Head of caudate nucleus (tissue), 42 donors: ENCODE data around the gene RPS21.

Experiments
- DNase-seq, 42 donors: peaks; one replicate each; pipeline versions ENCODE4 v3.0.0 to v3.0.0-alpha.2; 2020 to 2021; ENCODE audit warnings: mixed read lengths in 7 of 42
- intact Hi-C: fragments of 100-400 bp; cut with DNase I; formaldehyde crosslinking; loops from one replicate; pipeline ENCODE4 v1.15.0; 2022

Gene RPS21

DNA sequence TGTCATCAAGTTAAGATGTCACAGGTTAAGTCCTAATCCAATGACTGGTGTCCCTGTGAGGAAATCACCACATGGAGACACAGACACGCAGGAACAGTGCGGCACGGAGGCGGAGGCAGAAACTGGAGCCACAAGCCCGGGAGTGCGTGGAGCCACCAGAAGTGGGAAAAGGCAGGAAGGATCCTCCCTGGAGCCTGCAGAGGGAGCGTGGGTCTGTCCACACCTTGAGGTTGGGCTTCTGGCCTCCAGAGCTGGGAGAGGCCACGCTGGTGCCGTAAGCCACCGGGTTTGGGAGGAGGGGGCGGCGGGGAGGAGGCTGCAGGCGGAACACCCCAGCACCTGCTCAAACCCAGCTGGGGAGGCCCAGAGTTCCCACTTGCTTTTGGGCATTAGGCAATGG lies 16.4 kb downstream of the RPS21 start:
- intact Hi-C loops, result no loop called here

DNA sequence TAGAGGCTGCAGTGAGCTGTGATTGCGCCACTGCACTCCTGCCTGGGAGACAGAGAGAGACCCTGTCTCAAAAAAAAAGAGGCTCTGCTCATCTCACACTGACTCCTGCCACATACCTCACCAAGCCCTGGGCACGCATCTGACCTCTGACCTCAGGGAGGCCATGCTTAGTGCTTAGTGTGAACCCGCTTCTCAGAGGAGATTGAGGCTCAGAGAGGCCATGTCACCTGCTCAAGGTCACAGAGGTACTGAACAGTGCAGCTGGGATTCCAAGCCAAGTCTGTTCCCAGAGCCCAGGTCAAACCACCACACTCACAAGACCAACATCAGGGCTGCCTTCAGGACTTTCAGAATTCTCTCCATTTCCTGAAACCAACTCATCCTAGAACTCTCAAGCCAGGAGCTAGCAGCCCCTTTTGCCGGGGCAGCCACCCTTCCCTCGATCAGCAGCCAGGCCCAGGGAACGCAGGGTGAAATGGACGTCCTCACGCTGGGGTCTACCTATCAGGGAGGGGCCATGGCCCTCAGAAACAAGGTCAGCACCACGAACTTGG lies 17.3 kb downstream of the RPS21 start:
- intact Hi-C loops, result no loop called here

More for the DNA sequence above, 16.4 kb downstream of the RPS21 start:
- DNase-seq, result no peak

DNA sequence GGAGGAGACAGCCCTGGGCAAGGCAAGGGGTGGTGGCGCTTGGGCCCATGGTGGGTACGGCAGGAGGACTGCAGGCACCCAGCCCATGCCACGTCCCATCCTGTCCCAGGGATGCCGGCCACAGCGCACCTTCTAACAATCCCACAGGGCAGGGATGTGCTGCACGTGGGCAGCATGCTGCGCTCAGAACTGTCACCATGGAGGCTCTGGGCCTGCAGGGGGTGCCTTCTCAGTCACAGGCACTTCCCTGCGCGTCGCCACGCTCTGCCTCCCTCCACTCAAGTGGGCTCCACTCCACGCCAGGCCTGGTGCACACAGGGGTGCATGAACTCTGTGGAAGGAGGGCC lies 17.8 kb downstream of the RPS21 start:
- intact Hi-C loops, result no loop called here
- DNase-seq, result no peak

More for the DNA sequence above, 17.3 kb downstream of the RPS21 start:
- no peak for DNase-seq

DNA sequence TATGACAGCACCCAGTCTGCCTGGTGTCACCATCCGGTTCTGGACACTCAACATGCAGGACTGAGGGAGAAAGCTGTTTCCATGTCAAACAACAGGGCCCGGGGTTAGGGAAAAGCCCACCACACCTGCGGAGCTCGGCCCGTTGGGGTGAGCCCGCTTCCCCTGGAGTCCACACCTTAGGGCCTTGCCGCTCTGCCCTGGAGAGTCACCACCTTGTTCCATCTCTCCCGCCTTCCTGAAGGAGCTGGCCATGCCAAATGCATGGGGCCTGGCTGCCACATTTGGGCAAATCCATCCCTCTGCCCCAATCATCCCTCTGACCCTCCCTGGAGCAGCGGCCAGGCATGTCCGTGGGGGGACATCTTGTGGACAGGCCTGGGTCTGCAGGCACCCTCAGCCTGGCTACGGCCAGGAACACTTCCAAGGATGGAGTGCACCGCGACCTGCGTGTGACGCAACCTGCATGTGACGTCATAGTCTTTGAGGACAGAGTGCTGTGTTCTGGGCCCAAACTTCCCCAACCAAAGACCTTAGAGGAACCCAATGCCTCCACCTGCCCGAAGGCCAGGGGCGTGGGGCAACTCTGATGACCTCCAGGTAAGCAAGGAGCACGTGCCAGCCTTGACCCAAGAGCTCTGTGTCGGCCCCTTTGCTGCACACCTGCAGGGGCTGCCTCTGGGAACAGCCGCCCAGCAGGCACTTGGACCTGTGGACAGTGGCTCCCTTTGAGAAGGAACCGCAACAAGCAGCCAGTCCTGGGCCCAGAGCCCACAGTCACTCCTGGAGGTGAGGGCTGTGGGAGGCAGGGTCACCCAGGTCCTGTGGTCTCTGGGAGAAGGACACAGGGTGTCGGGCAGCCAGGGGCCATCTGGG lies 18.4 kb downstream of the RPS21 start:
- peak in 29 of 42 donors; percentile 11 to 65 (median 41) for DNase-seq
- intact Hi-C loops, result no loop called here

DNA sequence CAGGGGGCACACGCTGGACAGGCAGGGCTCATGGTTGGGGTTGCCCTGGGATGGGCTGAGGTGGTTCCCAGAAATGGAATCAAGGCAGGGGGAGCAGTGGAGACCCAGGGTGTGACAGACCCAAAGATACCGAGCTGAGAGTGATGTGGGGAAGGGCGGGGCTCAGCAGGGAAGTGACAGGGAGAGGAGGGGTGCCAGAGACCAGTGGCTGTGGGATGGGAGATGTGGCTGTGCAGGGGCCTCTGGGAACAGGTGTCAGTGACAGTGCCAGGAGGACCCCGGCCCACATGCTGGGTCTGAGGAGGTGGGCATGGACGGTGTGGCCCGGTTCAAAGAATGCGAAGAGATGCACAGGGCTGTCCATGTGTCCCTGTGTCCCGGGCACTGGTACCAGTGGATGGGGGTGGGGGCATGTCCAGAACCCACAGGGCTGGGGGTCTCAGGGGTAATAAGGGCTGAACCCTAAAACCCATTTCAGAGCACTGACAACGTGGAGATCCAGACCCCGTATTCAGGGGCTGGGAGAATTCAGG lies 19.1 kb downstream of the RPS21 start:
- no peak for DNase-seq
- intact Hi-C loops, result no loop called here

DNA sequence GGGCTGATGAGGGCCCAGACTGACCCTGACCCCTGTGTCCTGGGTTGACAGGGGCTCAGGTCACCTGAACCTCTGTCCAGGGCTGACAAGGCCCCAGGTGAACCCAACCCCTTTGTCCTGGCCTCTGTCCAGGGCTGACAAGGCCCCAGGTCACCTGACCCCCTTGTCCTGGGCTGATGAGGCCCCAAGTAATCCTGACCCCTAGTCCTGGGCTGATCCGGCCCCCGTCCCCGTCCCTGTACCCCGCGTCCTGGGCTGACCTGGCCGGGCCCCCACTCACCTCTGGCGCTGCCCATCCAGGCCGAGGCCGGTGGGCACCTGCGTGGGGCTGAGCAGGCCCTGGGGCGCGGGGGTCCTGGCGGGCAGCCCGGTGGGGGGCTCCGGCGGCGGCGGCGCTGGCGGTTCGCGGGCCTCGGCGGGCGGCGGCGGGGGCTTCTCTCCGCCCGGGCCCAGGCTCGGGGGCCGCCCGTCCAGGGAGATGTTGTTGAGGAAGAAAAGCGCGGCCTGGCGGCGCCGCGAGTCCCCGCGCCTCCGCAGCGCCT lies 19.8 kb downstream of the RPS21 start:
- intact Hi-C loops, result no loop called here
- DNase-seq, result peak in 6 of 42 donors; percentile 12 to 48 (median 22)

DNA sequence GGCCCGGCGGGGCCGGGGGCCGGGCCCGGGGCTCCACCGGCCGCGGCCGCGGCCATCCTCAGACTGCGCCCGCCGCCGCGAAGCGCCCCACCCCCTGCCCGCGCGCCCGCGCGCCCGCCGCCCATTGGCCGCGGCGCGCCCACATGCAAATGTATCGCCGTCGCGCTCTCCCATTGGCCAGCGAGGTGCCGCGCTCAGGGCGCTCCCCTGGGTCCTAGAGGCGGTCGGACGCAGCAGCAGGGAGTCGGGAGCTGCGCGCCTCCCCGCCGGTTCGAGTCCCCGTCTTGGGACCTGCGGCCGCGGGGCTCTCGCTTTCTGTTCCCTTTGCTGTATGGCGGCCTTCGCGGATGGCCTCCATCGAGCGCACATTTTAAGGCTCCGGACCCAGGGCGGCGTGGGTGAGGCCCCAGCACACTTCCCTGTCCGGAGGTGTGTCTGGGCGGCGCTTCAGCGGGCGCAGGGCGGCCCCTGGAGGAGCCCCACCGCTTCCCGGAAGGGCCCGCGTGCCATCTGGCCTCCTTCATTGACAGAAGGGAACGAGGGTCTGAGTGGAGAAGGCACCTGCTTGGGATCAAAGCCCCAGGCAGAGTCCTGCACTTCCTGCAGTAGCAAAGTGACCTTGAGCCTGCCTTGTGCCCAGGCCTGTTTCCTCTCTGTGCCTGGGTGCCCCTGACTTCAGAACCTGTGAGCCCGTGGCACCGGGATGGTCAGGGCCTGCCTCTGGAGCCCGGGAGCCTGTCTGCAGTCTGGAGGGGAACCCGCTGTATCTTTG lies 20.5 kb downstream of the RPS21 start, which contains the start of gene CABLES2:
CABLES2 (minus strand) TSS at position 65 of the 772 bp plus-strand sequence; CDS start at position 56, 9 bp downstream.
- DNase-seq, result peak; percentile 90 to 98 (median 95)
- intact Hi-C loops, result no loop called here

DNA sequence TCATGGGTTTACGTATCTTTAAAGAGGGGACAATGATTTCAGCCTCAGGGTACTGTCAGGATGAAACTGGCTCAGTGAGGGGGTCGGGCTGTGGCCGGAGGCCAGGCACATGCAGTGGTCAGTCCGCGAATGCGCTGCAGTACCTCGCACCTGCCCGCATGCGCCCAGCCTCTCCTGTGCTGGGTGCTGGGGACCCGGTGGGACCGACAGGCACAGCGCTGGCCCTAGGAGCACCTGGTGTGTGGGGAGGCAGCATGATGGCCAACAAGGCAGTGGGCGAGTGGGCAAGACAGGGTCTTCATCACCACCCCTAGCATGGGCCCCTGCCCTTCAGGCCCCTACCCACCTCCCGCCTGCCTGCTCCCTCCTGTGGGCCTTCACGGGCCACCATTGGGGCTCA lies 21.2 kb downstream of the RPS21 start:
- intact Hi-C loops, result no loop called here
- no peak for DNase-seq

DNA sequence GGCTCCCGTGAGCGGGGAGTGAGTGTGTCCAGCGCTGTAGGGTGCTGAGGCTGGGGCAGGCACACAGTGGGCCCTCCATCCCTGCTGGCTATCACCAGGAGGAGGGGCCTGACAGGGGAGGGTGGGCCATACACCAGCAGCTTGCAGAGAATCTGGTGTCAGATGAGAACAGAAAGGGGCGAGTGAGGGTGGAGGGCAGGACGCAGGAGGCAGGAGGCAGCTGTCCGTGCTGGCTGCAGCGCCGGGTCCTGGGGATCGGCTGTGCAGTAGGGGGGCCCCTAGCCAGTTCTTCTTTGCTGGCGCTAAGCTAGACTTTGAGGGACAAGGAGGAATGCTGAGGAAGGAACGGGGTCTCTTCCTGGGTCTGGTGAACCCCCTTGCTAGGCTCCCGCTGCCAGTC lies 21.7 kb downstream of the RPS21 start:
- intact Hi-C loops, result no loop called here
- DNase-seq, result no peak

DNA sequence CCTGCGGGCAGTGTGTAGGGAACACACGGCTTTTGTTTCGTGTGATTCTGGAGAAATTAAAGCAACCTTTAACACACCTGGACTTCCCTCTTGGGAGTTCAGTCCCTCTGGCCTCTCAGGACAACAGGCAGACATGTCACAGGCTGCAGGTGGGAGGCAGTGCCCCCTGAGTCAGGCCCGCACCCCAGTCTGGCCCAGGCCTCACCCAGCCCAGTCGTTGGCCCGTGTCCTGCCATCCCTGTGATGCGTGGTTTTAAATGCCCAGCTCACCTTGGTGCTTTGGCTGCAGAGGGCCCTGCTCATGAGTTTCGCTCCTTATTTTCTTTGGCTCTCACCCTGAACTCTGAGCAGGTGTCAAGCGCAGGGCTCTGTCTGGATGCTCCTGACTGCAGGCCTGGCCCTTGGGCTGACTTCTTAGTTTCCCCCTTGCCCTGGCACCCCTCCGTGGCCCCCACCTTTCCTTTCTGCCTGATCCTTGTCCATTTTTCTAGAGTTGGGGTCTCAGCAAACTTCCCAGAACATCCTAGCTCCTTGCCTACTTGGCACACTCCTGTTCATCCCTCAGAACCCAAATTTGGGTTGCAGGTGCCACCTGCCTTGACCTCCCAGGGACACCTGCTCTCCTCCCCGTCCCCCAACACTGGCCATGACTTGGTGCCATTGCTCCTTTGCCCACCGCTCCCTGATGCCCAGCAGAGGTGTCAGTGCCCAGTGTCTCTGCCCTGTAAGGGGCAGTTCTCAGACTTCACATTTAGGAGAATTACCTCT lies 22.4 kb downstream of the RPS21 start:
- DNase-seq, result no peak
- intact Hi-C loops, result no loop called here

DNA sequence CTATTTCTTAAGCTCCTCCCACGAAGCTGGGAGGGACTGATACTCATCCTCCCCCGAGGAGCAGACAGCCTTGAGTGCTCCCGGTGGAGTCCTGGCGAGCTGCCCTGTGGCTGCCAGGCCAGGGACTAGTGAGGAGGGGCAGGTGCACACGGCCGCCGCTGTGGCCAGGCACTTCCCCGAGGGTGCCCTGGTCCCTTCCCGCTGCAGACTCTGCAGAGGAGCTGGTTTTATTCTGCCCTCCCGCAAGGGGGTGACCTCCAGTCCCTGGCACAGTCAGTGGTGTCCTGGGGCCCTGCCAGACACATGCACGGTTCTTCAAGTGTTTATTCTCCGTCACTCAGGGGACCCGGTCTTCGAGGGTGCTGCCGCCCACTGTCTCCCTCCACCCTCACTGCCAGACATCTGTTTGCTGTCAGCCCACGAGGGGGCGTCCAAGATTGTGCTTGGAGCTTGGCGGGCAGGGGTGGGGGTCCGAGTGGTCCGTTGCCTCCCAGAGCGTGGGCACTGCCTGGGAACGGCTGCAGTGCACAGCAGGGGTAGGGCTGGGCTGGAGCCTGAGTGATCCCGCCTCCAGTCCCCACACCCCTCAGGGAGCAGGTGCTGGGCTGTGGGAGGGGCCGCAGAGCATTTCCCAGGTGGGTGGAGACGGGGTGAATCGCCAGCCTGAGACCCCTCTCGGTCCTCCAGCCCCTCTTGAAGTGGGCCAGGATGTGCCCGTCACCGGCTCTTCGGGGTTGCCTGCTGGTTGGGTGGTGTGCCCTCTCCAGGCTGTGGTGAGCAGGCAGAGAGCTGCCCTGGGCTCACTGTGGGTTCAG lies 23.2 kb downstream of the RPS21 start:
- intact Hi-C loops, result no loop called here
- peak in 28 of 42 donors; percentile 19 to 66 (median 38) for DNase-seq

DNA sequence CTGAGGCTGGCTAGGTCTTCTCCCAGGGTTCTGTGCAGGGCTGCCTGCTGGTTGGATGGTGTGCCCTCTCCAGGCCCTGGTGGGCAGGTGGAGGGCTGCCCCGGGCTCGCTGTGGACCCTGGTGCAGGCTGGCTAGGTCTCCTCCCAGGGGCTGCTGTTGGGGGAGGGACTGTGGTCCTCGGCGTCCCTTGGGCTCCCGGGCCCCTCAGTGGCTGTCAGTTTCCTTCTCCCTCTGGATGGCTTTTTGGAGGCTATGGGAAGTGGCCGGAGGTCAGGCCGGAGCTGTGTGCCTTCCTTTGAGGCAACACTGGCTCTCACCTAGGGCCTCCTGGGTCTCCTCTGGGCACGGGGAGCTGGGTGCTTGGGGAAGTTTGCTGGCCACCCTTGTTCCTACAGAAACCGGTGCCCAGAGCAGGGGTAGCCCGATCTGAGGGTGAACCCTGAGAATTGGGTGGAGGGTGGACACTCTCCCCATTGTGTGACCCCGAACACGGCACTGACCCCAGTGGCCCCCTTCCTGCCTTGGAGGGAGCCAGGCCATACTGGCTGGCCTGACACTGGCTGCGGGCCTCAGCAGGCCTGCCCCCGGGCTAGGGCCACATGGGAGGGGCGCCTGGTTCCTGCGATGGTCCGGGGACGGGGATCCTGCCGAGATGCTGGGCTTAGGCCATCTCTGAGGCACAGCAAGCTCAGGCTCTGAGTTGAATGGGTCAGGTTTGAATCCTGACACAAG lies 24.0 kb downstream of the RPS21 start:
- intact Hi-C loops, result no loop called here
- DNase-seq, result no peak

DNA sequence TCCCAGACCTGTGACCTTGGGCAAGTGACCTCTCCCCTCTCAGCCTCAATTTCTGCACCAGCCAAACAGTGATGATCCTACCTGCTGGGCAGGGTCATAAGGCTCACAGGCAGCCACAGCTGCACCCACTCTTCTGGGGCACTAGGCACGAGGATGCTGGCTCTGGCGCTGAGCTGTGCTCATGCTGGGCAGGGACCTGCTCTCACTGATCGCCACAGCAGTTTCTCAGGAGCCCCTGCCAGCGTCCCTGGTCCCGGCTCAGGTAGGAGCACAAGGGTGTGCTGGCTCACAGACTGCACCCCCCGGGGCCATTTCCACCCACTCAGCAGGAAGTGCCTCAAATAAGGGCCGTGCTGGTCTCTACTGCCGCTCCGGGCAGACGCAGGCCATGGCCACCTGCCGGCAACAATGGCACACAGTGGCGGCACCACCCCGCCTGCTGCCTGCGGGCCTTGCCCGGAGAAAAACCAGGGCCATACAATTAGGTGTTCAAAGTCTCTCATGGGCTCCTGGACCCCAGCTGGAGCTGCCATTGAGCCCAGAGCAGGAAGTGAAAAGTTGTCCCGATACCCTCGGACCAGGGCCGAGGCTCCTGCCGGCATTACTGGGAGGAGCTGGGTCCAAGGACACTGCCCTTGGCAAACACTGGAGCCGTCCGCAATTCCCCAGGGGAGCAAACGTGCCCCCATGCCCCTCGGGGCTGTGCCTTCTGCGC lies 24.7 kb downstream of the RPS21 start:
- no peak for DNase-seq

DNA sequence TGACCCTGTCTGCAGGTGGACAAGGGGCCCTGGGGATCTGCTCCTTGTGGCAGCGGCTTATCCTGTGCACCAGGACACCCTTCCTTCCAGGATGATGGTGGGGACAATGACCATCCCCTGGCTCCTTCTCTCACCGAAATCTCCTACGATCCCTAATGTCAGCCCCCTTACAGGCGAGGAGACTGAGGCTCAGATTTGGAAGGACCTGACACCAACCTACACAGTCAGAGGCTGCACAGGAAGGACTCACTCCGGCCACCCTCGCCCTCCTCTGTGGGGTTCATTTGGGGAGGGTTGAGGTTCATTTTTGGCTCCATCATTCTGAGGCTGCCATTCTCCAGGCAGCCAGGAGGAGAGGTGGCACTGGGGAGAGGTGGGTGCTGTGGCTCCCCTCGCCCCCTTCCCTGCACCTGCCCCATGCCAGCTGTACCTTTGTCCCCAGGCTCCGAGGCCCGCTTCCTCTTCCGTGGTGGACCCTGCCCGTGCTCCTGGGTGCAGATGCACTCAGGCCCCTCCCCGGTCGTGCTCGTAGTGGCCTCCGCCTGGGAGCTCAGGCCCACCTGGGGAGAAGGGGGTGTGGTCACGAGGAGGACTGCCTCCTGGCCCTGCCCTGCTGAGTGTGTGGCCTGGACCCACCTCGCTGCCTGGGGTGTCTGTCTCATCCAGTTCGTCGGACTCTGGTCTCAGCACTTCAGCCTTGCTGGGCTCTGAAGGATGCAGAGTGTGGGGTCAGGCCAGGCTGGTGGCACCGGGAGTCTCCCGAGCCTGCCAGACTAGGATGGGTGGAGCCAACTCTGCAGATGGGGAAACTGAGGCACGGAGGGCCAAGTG lies 25.5 kb downstream of the RPS21 start:
- DNase-seq, result no peak
- intact Hi-C loops, result no loop called here

More for the DNA sequence above, 24.7 kb downstream of the RPS21 start:
- intact Hi-C loops, result no loop called here

DNA sequence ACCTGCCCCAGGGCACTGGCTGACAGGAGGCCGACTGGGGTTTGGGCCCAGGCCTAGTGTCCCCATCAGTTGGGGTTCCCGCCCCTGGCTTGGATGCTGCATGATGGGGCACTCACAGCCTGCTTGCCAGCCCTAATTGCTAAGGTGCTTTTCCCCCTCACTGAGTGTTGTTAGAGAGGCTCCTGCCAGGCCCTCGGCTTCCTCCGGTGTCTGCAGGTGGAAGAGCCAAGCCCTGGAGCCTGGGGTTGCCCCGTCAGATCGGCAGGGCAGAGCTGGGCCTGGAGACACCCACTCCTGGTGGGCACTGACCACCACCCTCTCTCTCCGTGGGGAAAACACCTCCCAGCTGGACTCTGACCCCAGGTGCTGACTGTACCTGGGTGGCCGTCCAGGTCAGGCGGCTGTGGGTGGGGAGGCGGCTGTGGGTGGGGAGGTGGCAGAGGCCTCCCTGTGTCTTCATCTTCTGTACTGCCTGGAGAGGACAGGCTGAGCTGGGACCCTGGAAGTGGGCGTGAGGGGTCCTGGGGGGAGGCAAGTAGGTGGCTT lies 26.2 kb downstream of the RPS21 start:
- no peak for DNase-seq
- intact Hi-C loops, result no loop called here
